ENCODE data around the gene PPM1D. TPM values are rescaled to one million over a fixed set of nuclear protein-coding genes. Genes with fewer than 3 reads are reported as not detected.
"Not testable (repeated sequence)": the region's sequence is repeated elsewhere in the genome, so short reads cannot be mapped to it uniquely, and the experiment has no call there.

The PPM1D gene
- total RNA-seq (27.2 and 28.6 TPM in 2 replicates), polyA plus RNA-seq (6.5 and 11.0 TPM in 2 replicates), polyA minus RNA-seq (13.5 and 20.5 TPM in 2 replicates)
- 8.5 TPM for total RNA-seq (2013)

- peaks cover 38% of the 10 kb centered on the region for H4K20me1 ChIP-seq (ENCODE audit: control insufficient read depth, insufficient read depth, low read length, poor library complexity, severe bottlenecking)
- peak; percentile 93 for ATAC-seq (ENCODE audit: low read depth)
These were observed at the start of gene PPM1D for GRCh38 chr17:60599620-60600489. TSS of gene PPM1D (plus strand) at chr17:60600193. CDS start at chr17:60600415, 222 bp downstream.

GRCh38 chr17:60552255-60552654 lies 47.7 kb upstream of the PPM1D start:
- H3K9me3 ChIP-seq (ENCODE audit: control extremely low read depth in 1 of 3, control insufficient read depth in 2 of 3, insufficient read depth in 1 of 3, low read length in 2 of 3), result peaks cover 0 to 32% (median 5%) of the 10 kb centered on the region in 3 donors
- DNase-seq; H3K27ac ChIP-seq (ENCODE audit: low read length in 2 of 2); CTCF ChIA-PET; H3K27ac Mint-ChIP-seq; H3K4me3 Mint-ChIP-seq; H3K9me3 Mint-ChIP-seq (ENCODE audit: insufficient read depth); H3K27me3 ChIP-seq (replicated peaks in 1 of 4; ENCODE audit: control extremely low read depth in 1 of 4, control insufficient read depth in 3 of 4, insufficient read depth in 4 of 4, low read length in 3 of 4); H3K36me3 ChIP-seq (replicated peaks in 1 of 2; ENCODE audit: control extremely low read depth in 1 of 2, control insufficient read depth in 1 of 2, extremely low read depth in 1 of 2, insufficient read depth in 2 of 2, low read length in 1 of 2); H2AFZ ChIP-seq (ENCODE audit: insufficient read depth, low read depth, low read length, poor library complexity, severe bottlenecking); POLR2A ChIA-PET; H3K4me3 ChIP-seq (ENCODE audit: control extremely low read depth in 1 of 5, extremely low read depth in 1 of 5, insufficient read depth in 1 of 5, low read depth in 2 of 5, low read length in 4 of 5); H3K4me2 ChIP-seq (replicated peaks; ENCODE audit: low read depth, low read length, poor library complexity, severe bottlenecking); H3K79me2 ChIP-seq (ENCODE audit: control insufficient read depth, insufficient read depth, low read length); H4K20me1 ChIP-seq (ENCODE audit: control insufficient read depth, insufficient read depth, low read length, poor library complexity, severe bottlenecking); intact Hi-C loops (cut with micrococcal nuclease); H3K4me1 Mint-ChIP-seq; ATAC-seq (ENCODE audit: low read depth); H3K27me3 Mint-ChIP-seq; H3K4me1 ChIP-seq (ENCODE audit: control insufficient read depth in 2 of 2, insufficient read depth in 2 of 2, low read length in 2 of 2); H3K9ac ChIP-seq (ENCODE audit: low read length): not testable (repeated sequence)
- 100% methylated on average over 2 of the region's 13 CpGs for WGBS (ENCODE audit: insufficient coverage)

More at GRCh38 chr17:60599620-60600489, at the start of gene PPM1D:
- H3K4me3 Mint-ChIP-seq, result peak within 1 kb of the TSS; percentile 91
- Histone ChIP-seq H3K4me2 (replicated peaks; ENCODE audit: low read depth, low read length, poor library complexity, severe bottlenecking) (peak within 1 kb of the TSS; percentile 90), H3K9ac (ENCODE audit: low read length) (peak within 1 kb of the TSS; percentile 98), H2AFZ (ENCODE audit: insufficient read depth, low read depth, low read length, poor library complexity, severe bottlenecking) (peak within 1 kb of the TSS; percentile 100), H3K4me3 (ENCODE audit: control extremely low read depth in 1 of 5, extremely low read depth in 1 of 5, insufficient read depth in 1 of 5, low read depth in 2 of 5, low read length in 4 of 5) (peak within 1 kb of the TSS; percentile 82 to 98 (median 92)), H3K27ac (ENCODE audit: low read length in 2 of 2) (peak within 1 kb of the TSS; percentile 92 to 94), H3K79me2 (ENCODE audit: control insufficient read depth, insufficient read depth, low read length) (peaks cover 51% of the 10 kb centered on the region), H3K9me3 (ENCODE audit: control extremely low read depth in 1 of 3, control insufficient read depth in 2 of 3, insufficient read depth in 1 of 3, low read length in 2 of 3) (no peaks in the 10 kb centered on the region), H3K36me3 (replicated peaks in 1 of 2; ENCODE audit: control extremely low read depth in 1 of 2, control insufficient read depth in 1 of 2, extremely low read depth in 1 of 2, insufficient read depth in 2 of 2, low read length in 1 of 2) (no peaks in the 10 kb centered on the region), H3K4me1 (ENCODE audit: control insufficient read depth in 2 of 2, insufficient read depth in 2 of 2, low read length in 2 of 2) (peaks cover 24 to 28% of the 10 kb centered on the region in 2 donors), H3K27me3 (replicated peaks in 1 of 4; ENCODE audit: control extremely low read depth in 1 of 4, control insufficient read depth in 3 of 4, insufficient read depth in 4 of 4, low read length in 3 of 4) (no peaks in the 10 kb centered on the region)
- DNase-seq, result peak; percentile 99
- ChIA-PET CTCF (interaction anchor here (0.6 to 2.0 kb wide), 5 partner anchors 30 to 179 kb away, joined by 3 to 9 read pairs (median 4); partner anchors contain the start of gene BCAS3), POLR2A (interaction anchor here (0.5 to 1.0 kb wide), 5 partner anchors 38 to 1822 kb away, joined by 3 to 14 read pairs (median 3); partner anchors contain the start of genes BCAS3 and USP32)
- peaks cover 44% of the 10 kb centered on the region for H3K4me1 Mint-ChIP-seq
- H3K27ac Mint-ChIP-seq, result peak within 1 kb of the TSS; percentile 92
- H3K27me3 Mint-ChIP-seq, result no peaks in the 10 kb centered on the region
- intact Hi-C loops (cut with micrococcal nuclease), result loop anchor here (1.0 to 10.0 kb wide), 7 partner anchors 39 to 981 kb away; partner anchors contain the start of genes APPBP2, BCAS3, CLTC and USP32
- no peaks in the 10 kb centered on the region for H3K9me3 Mint-ChIP-seq (ENCODE audit: insufficient read depth)
- TF ChIP-seq CTCF (IDR thresholded peaks at IDR 0.05) (no peak), EZH2 (IDR thresholded peaks at IDR 0.05; ENCODE audit: borderline replicate concordance, insufficient read depth, low read depth, low read length, poor library complexity, severe bottlenecking) (no peak)
- 0% methylated on average over 80 of the region's 83 CpGs for WGBS (ENCODE audit: insufficient coverage)
